H1 (cell line): ENCODE results near the gene TRIM28.

Source experiments
- POLR2A ChIP-seq, 2 experiments: IDR thresholded peaks; 1 replicate in 1 of 2; 2 replicates in 1 of 2; pipeline ENCODE4 v1.6.1; 2011; ENCODE audit warnings: low read depth in 2 of 2, low read length in 2 of 2, mild to moderate bottlenecking in 2 of 2; ENCODE audit errors: control extremely low read depth in 1 of 2
- TEAD4 ChIP-seq: IDR thresholded peaks from 2 replicates; pipeline ENCODE4 v1.6.1; 2012; ENCODE audit warnings: low read depth, low read length, inconsistent platforms, mixed read lengths

DNA sequence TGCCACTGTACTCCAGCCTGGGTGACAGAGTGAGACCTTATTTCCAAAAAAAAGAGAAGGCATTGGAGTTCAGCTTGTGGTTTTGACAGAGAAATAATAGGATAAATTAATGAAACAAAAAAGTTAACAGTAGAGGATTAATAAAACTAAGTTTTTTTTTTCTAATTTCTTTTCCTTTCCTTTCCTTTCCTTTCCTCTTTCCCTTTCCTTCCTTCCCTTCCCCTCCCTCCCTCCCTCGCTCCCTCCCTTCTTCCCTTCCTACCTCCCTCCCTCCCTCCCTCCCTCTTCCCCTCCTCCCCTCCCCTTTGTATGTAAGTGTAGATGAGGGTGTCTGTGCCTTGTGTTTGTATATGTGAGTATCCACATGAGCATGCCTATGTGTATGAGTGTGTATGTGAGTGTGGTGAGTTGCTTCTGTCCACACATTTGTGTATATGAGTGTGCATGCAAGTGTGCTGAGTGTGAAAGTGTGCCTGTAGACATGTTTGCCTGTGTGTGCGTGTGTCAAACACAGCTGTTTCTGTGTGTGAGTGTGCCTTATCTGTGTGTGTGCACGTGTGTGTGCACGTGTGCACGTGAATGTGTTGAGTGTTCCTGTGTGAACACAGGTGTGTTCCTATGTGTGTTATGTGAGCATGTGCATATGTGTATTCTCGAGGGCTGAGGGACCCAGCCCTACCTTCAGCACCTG lies 41.7 kb downstream of the TRIM28 start:
- TF ChIP-seq TEAD4 (no peak), POLR2A (IDR thresholded peaks at IDR 0.05; ENCODE audit: control extremely low read depth in 1 of 2, low read depth in 2 of 2, low read length in 2 of 2) (no peak)
